Erythroblast (primary cell): ENCODE measurements around the gene KCNB1.

Source experiments
- GATA1 ChIP-seq: IDR thresholded peaks from 2 replicates; pipeline ENCODE4 v1.6.1; 2011; ENCODE audit warnings: low read depth, mild to moderate bottlenecking, control low read depth, low read length, moderate library complexity
- POLR2A ChIP-seq: IDR thresholded peaks from 2 replicates; pipeline ENCODE4 v1.6.1; 2011; ENCODE audit warnings: mild to moderate bottlenecking, low read length

DNA sequence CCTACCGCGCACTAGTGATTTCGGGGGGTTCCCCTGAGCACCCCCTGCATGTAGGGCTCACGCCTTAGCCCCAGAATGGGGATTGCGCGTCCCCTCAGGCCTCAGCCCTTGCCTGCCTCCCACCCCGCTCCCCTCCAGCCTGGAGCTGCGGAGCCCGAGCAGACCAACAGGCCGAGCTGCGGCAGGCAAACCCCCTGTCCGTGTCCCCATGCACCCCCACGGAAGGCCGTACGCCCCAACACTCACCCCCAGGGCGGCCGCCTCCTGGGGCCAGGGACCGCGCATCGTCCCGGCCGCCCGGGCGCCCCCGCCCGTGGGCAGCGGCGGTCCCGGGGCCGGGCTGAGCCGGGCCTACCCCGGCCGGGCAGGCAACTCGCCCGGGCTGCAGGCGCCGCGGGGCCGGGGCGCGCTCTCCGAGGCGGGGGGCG is 1.2 kb upstream of the KCNB1 start:
- no peak for TF ChIP-seq POLR2A
- no peak for TF ChIP-seq GATA1
